K562 treated with DMSO at 1 percent for 12 hours (cell line): ENCODE results near the gene MS4A4E. TPM values are rescaled to one million over a fixed set of nuclear protein-coding genes. Genes with fewer than 3 reads are reported as not detected.

ENCODE experiments used
- total RNA-seq: library from RNA; unstranded; fragments of 300-600 nt; gene quantifications from 2 replicates; pipeline ENCODE4 v1.2.3, GENCODE V29; 2022; ENCODE audit not compliant: insufficient read depth

Gene MS4A4E
- total RNA-seq: 0.72 TPM in 1 of 2 replicates, not detected in the other

GRCh38 chr11:60242740-60243239 lies at the start of gene MS4A4E:
Gene MS4A4E (minus strand): TSS chr11:60243137. CDS start chr11:60230055, 13,082 bp downstream.

DNA sequence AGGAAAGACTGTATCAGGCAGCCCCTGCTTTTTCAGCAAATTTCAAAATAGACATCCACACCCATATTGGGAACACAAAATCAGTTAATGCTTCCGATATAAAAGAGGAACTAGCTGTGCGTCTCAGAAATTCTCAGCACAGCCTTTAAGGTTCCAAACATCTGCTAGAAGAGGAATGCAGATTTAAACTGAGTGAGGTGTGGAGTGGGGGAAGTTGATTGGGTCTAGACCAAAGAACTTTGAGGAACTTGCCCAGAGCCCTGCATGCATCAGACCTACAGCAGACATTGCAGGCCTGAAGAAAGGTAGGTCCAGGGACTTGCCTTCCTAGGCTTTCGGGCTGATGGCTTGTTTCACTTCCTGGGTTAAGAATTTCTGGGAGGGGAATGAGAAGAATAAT lies 37.5 kb upstream of the MS4A4E start, which contains the start of gene MS4A4A:
TSS of gene MS4A4A (plus strand) at position 255 of the 400 bp plus-strand sequence. CDS start at position 265, 10 bp downstream.

GRCh38 chr11:60182541-60183330 lies 60.2 kb downstream of the MS4A4E start, which contains the start of gene MS4A6A:
Gene MS4A6A (minus strand): TSS chr11:60183083. CDS start chr11:60181727, 1,356 bp downstream.

Other genes with a start within 250 kb of the MS4A4E start
- not detected in 2 replicates for gene OOSP4B, start 226.0 kb downstream of the MS4A4E start, total RNA-seq
- not detected in 2 replicates for gene OOSP2, start 202.7 kb downstream of the MS4A4E start, total RNA-seq
- 33.6 and 56.8 TPM in 2 replicates for gene MS4A3, start 186.5 kb downstream of the MS4A4E start, total RNA-seq
- gene MS4A2, start 154.5 kb downstream of the MS4A4E start, total RNA-seq: 1.2 TPM in 1 of 2 replicates, not detected in the other
- not detected in 2 replicates for gene MS4A6A, start 60.1 kb downstream of the MS4A4E start, total RNA-seq
- 1.9 TPM in 1 of 2 replicates, not detected in the other for gene MS4A4A, start 37.5 kb upstream of the MS4A4E start, total RNA-seq
- not detected in 2 replicates for gene MS4A6E, start 84.1 kb upstream of the MS4A4E start, total RNA-seq
- gene MS4A7, start 135.4 kb upstream of the MS4A4E start, total RNA-seq: not detected in 2 replicates
- not detected in 2 replicates for gene MS4A14, start 153.3 kb upstream of the MS4A4E start, total RNA-seq
- gene MS4A5, start 186.4 kb upstream of the MS4A4E start, total RNA-seq: not detected in 2 replicates
- gene MS4A1, start 212.7 kb upstream of the MS4A4E start, total RNA-seq: not detected in 2 replicates
- gene MS4A12, start 249.6 kb upstream of the MS4A4E start, total RNA-seq: not detected in 2 replicates